Smooth muscle cell (in vitro differentiated cells): ENCODE data around the gene EXOC3L2. TPM values are rescaled to one million over a fixed set of nuclear protein-coding genes. Genes with fewer than 3 reads are reported as not detected.

Experiments
- DNase-seq: peaks from one replicate; lab custom pipeline; 2025; ENCODE audit not compliant: unreplicated experiment; lab: John Stamatoyannopoulos, UW
- H2AFZ ChIP-seq: fragments of 200-600 bp; sonication (generic); 2 replicates; pipeline ENCODE4 v1.6.0; 2016; ENCODE audit warnings: antibody characterized with exemption, low read depth, mild to moderate bottlenecking
- H3F3A ChIP-seq: fragments of 200-600 bp; sonication (generic); 2 replicates; pipeline ENCODE4 v1.6.0; 2017; ENCODE audit warnings: antibody characterized with exemption, low read depth
- H3K27ac ChIP-seq: fragments of 200-600 bp; sonication (generic); 2 replicates; pipeline ENCODE4 v1.5.1; 2016; ENCODE audit warnings: low read depth, mild to moderate bottlenecking
- H3K27me3 ChIP-seq: fragments of 200-600 bp; sonication (generic); 2 replicates; pipeline ENCODE4 v1.6.1; 2016; ENCODE audit warnings: low read depth, mild to moderate bottlenecking
- H3K36me3 ChIP-seq: fragments of 200-600 bp; sonication (generic); 2 replicates; pipeline ENCODE4 v1.5.1; 2016; ENCODE audit warnings: low read depth
- H3K4me1 ChIP-seq: fragments of 200-600 bp; sonication (generic); 2 replicates; pipeline ENCODE4 v1.5.1; 2016; ENCODE audit warnings: low read depth
- H3K4me2 ChIP-seq: fragments of 200-600 bp; sonication (generic); 2 replicates; pipeline ENCODE4 v1.6.0; 2016; ENCODE audit warnings: mild to moderate bottlenecking
- H3K4me3 ChIP-seq: fragments of 200-600 bp; sonication (generic); 2 replicates; pipeline ENCODE4 v1.5.1; 2016; ENCODE audit warnings: mild to moderate bottlenecking
- H3K79me2 ChIP-seq: fragments of 200-600 bp; sonication (generic); 2 replicates; pipeline ENCODE4 v1.6.0; 2016; ENCODE audit warnings: low read depth, mild to moderate bottlenecking
- H3K9ac ChIP-seq: fragments of 200-600 bp; sonication (generic); 2 replicates; pipeline ENCODE4 v1.6.0; 2016; ENCODE audit warnings: low read depth
- H3K9me3 ChIP-seq: fragments of 200-600 bp; sonication (generic); replicated peaks from 2 replicates; pipeline ENCODE4 v1.5.1; 2016; ENCODE audit warnings: low read depth
- H4K20me1 ChIP-seq: fragments of 200-600 bp; sonication (generic); 2 replicates; pipeline ENCODE4 v1.6.0; 2016; ENCODE audit warnings: low read depth
- CTCF ChIP-seq: fragments of 200-600 bp; sonication (generic); IDR thresholded peaks from 2 replicates; pipeline ENCODE4 v1.5.1; 2017; ENCODE audit warnings: borderline replicate concordance, mild to moderate bottlenecking, antibody characterized with exemption; ENCODE audit not compliant: insufficient read depth, poor library complexity, severe bottlenecking
- WGBS: methylation state at CpG from one replicate; pipeline ENCODE4 v1.1.7; 2016; ENCODE audit warnings: low lambda C conversion rate; 5-methylcytosine and 5-hydroxymethylcytosine counted together
- polyA plus RNA-seq: library from polyadenylated mRNA; unstranded; fragments of >200 nt; fragmentation: Nextera tagmentation; extraction: Ambion mirVana; gene quantifications from 2 replicates; pipeline ENCODE4 v1.2.1, GENCODE V29; 2016
- total RNA-seq: library from RNA; depleted of rRNA; stranded (reverse); fragments of >200 nt; gene quantifications from 2 replicates; pipeline ENCODE4 v1.2.3, GENCODE V29; 2014

EXOC3L2 gene
- total and polyA plus RNA-seq, 2 experiments from 2014 or later, result 0.76 to 7.5 TPM

DNA sequence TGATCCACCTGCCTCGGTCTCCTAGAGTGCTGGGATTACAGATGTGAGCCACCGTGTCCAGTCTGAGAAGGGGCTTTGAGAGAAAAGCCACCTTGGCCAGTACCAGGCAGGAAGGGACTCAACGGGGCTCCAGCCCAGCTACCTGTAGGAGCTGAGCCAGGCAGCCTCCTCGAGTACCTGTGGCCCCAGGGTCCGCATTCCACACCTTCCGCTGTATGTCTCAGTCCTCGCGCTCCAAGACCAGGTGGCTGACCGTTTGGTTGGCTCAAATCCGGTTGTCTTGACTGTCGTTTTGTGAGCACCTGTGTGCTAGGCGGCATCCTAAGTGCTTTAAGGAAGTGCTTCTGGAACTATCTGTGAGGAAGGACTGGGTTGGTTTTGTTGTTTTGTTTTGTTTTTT is 22.1 kb upstream of the EXOC3L2 start:
- no peak for TF ChIP-seq CTCF
- no peaks in the 10 kb centered on the region for H3K36me3 ChIP-seq
- H3K27me3 ChIP-seq, result no peaks in the 10 kb centered on the region
- H4K20me1 ChIP-seq, result peaks cover 23% of the 10 kb centered on the region
- no peak for DNase-seq
- H3F3A ChIP-seq, result no peaks in the 10 kb centered on the region
- no peak overlapping the region for H3K4me2 ChIP-seq
- H3K4me3 ChIP-seq, result no peak overlapping the region
- no peaks in the 10 kb centered on the region for H3K9me3 ChIP-seq
- no peaks in the 10 kb centered on the region for H3K79me2 ChIP-seq
- no peak overlapping the region for H3K27ac ChIP-seq
- no peaks in the 10 kb centered on the region for H3K4me1 ChIP-seq
- WGBS, result 94% methylated on average over 12 of the region's 12 CpGs
- no peak overlapping the region for H2AFZ ChIP-seq
- H3K9ac ChIP-seq, result no peak overlapping the region

- Histone ChIP-seq H2AFZ (no peak overlapping the region), H3K36me3 (no peaks in the 10 kb centered on the region), H3K4me1 (no peaks in the 10 kb centered on the region), H4K20me1 (peaks cover 41% of the 10 kb centered on the region), H3K27me3 (no peaks in the 10 kb centered on the region), H3K79me2 (no peaks in the 10 kb centered on the region), H3K4me3 (no peak overlapping the region), H3K27ac (no peak overlapping the region), H3K9me3 (no peaks in the 10 kb centered on the region), H3F3A (no peaks in the 10 kb centered on the region), H3K4me2 (no peak overlapping the region), H3K9ac (no peak overlapping the region)
- no peak for TF ChIP-seq CTCF
- 98% methylated on average over 5 of the region's 5 CpGs for WGBS
- DNase-seq, result no peak
These were observed 20.2 kb upstream of the EXOC3L2 start for GRCh38 chr19:45265375-45265774.

- no peak overlapping the region for H3K9ac ChIP-seq
- H3K36me3 ChIP-seq, result no peaks in the 10 kb centered on the region
- TF ChIP-seq CTCF, result no peak
- H3K27me3 ChIP-seq, result no peaks in the 10 kb centered on the region
- 98% methylated on average over 12 of the region's 19 CpGs for WGBS
- H3K9me3 ChIP-seq, result no peaks in the 10 kb centered on the region
- H3K4me1 ChIP-seq, result no peaks in the 10 kb centered on the region
- peaks cover 46% of the 10 kb centered on the region for H4K20me1 ChIP-seq
- no peaks in the 10 kb centered on the region for H3K79me2 ChIP-seq
- H3K27ac ChIP-seq, result no peak overlapping the region
- no peak overlapping the region for H3K4me2 ChIP-seq
- DNase-seq, result no peak
- H3F3A ChIP-seq, result no peaks in the 10 kb centered on the region
- H3K4me3 ChIP-seq, result no peak overlapping the region
- H2AFZ ChIP-seq, result no peak overlapping the region
These were observed 19.6 kb upstream of the EXOC3L2 start for GRCh38 chr19:45264781-45265317.

DNA sequence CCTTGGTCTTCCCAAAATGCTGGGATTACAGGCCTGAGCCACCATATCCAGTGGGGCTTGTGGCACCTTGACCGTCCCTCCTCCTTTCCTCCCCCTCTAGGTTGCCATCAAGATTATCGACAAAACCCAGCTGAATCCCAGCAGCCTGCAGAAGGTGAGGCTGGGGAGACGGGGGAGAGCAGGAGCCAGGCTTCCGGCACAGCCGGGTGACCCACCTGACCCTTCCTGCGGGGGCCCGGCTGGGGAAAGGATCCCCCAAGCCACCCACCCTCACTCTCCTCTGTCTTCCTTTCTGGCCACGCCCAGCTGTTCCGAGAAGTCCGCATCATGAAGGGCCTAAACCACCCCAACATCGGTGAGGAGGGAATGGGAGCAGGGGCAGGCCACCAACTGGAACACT is 17.8 kb upstream of the EXOC3L2 start:
- Histone ChIP-seq H2AFZ (no peak overlapping the region), H3K79me2 (peaks cover 10% of the 10 kb centered on the region), H3K36me3 (no peaks in the 10 kb centered on the region), H3K9ac (no peak overlapping the region), H3K9me3 (no peaks in the 10 kb centered on the region), H4K20me1 (peaks cover 64% of the 10 kb centered on the region), H3K27ac (no peak overlapping the region), H3K27me3 (no peaks in the 10 kb centered on the region), H3K4me2 (no peak overlapping the region), H3K4me3 (no peak overlapping the region), H3F3A (no peaks in the 10 kb centered on the region), H3K4me1 (no peaks in the 10 kb centered on the region)
- DNase-seq, result no peak
- no peak for TF ChIP-seq CTCF
- WGBS, result 96% methylated on average over 11 of the region's 11 CpGs
